Heart left ventricle (tissue), 16 donors: ENCODE measurements around the gene ARHGEF10L. TPM values are rescaled to one million over a fixed set of nuclear protein-coding genes. Genes with fewer than 3 reads are reported as not detected.
A peak's percentile ranks its signal among the peaks of the same experiment; 100 is the strongest.

ENCODE experiments used
- ATAC-seq, 4 donors: fragments of 200-7000 bp; cut with Tn5 transposase; one replicate each; pipeline ENCODE4 v1.9.1; 2020 to 2022; ENCODE audit warnings: moderate library complexity in 4 of 4, mild to moderate bottlenecking in 3 of 4, moderate number of reproducible peaks in 1 of 4
- DNase-seq, 5 donors: peaks; one replicate each; pipeline ENCODE4 v3.0.0-alpha.2; 2020
- H3K27ac ChIP-seq, 12 donors: fragments of 200-600 bp; sonication (generic) in 4 of 12; one replicate each; pipeline versions ENCODE4 v1.5.0 to v1.8.0; 2016 to 2022; ENCODE audit warnings: mild to moderate bottlenecking in 2 of 12
- H3K27me3 ChIP-seq, 9 donors: fragments of 200-600 bp; sonication (generic) in 2 of 9; one replicate each; pipeline versions ENCODE4 v1.5.1 to v1.8.0; 2016 to 2022; ENCODE audit warnings: mild to moderate bottlenecking in 3 of 9
- H3K36me3 ChIP-seq, 9 donors: fragments of 200-600 bp; sonication (generic) in 2 of 9; one replicate each; pipeline versions ENCODE4 v1.5.0 to v1.8.0; 2018 to 2022; ENCODE audit warnings: mild to moderate bottlenecking in 2 of 9
- H3K4me1 ChIP-seq, 12 donors: fragments of 200-600 bp; sonication (generic) in 4 of 12; one replicate each; pipeline versions ENCODE4 v1.5.0 to v1.8.0; 2016 to 2022; ENCODE audit warnings: mild to moderate bottlenecking in 3 of 12
- H3K4me3 ChIP-seq, 12 donors: fragments of 200-600 bp; sonication (generic) in 4 of 12; one replicate each; pipeline versions ENCODE4 v1.5.0 to v1.8.0; 2017 to 2022; ENCODE audit warnings: mild to moderate bottlenecking in 9 of 12, moderate library complexity in 4 of 12
- H3K9me3 ChIP-seq, 12 donors: fragments of 200-600 bp; sonication (generic) in 4 of 12; one replicate each; pipeline versions ENCODE4 v1.5.0 to v1.8.0; 2016 to 2022; ENCODE audit warnings: mild to moderate bottlenecking in 1 of 12
- POLR2A ChIP-seq, 2 donors: fragments of 450-650 bp; IDR thresholded peaks; one replicate each; pipeline ENCODE4 v1.6.1; 2017; ENCODE audit warnings: antibody characterized with exemption in 2 of 2, mild to moderate bottlenecking in 2 of 2, moderate library complexity in 2 of 2
- WGBS, 4 donors: extraction: QIAGEN DNeasy Blood & Tissue Kit in 2 of 4; methylation state at CpG; one replicate each; pipeline versions ENCODE4 v1.1.5 to v1.1.7; 2013 to 2018; 5-methylcytosine and 5-hydroxymethylcytosine counted together
- intact Hi-C, 10 donors: fragments of 100-400 bp; cut with DNase I; formaldehyde crosslinking; loops; one replicate each; pipeline versions ENCODE4 v1.11.1 to v1.14.2; 2022
- polyA plus RNA-seq, 2 donors: library from polyadenylated mRNA; stranded (reverse); fragments of 200-250 nt; gene quantifications; one replicate each; pipeline ENCODE4 v1.2.3, GENCODE V29; 2013
- total RNA-seq, 9 donors: library from RNA; depleted of rRNA in 2 of 9; stranded (reverse); fragments of >200 nt in 2 of 9; fragmentation: NEBNext Ultra II Directional in 3 of 9; extraction: Animal tissue kit (Norgen Biotek cat#: 25700) in 3 of 9; gene quantifications; one replicate each; pipeline versions ENCODE4 v1.1.0 to v1.2.4, GENCODE V29; 2016 to 2023
- TF ChIP-seq, protein P1 (sequence below), 12 donors: fragments of 200-600 bp; sonication (generic) in 4 of 12; IDR thresholded peaks; one replicate each; pipeline versions ENCODE4 v1.5.0 to v1.8.0; 2018 to 2022; ENCODE audit warnings: antibody characterized with exemption in 12 of 12, mild to moderate bottlenecking in 5 of 12
- donor health status: ischemic (EF 13 %, LVEDD 7.1; RV severe dilation, severe dysfunction).
- donor health status: healthy with polysubstance abuse.
- donor health status: DM: no; HTN: yes; CAD: no.
- donor health status: DM: no; HTN: no; CAD: no.
- donor health status: ischemic (EF 25% LVEDD 6.9; RV normal size, moderate dysfunction).
- donor health status: ischemic (EF 25% LVEDD 5.7; RV mildly dilated, moderate dysfunction).
- donor health status: healthy.
- donor health status: DM: yes; HTN: yes; CAD: no.
- donor health status: ischemic (EF 35%, LVEDD 5.7; RV mildly dilated, moderate dysfunction).
- donor health status: nonischemic (EF 11% LVEDD 7.7; RV severe dilation, severe dysfunction).
- donor health status: DM: yes; HTN: yes; CAD: no.
- donor health status: PGD.
- donor health status: ischemic (EF 29% LVEDD 5.4; RV normal size, mild dysfunction).
- donor health status: nonischemic (EF 23%, LVEDD 6.1; RV moderate dilation, normal function).

The ARHGEF10L gene
- total and polyA plus RNA-seq, 11 donors: 44.6 to 72.8 (median 57.9) TPM

DNA sequence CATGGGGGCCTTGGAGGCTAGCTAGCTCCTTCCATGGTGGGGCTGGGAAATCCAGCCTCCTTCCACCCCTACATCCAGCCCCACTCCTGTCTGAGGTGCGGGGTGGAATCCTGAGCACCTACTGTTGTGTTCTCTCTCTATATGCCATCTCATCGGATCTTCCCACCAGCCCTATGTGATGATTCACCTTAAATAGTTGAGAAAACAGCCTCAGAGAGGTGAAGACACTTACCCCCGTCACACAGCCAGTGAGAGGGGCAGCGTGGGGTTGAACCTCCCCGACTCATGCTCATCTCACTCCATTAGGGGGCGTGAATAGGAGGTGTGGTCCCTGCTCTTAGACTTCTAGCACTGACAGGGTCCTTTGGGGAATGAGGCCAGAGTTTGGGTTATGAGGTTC lies 184.7 kb downstream of the ARHGEF10L start:
- no peak for DNase-seq
- no peak for ATAC-seq
- 77 to 87% (median 82%) methylated on average over 6 of the region's 6 CpGs for WGBS, 4 donors
- no peak overlapping the region for H3K4me3 ChIP-seq
- TF ChIP-seq POLR2A (IDR thresholded peaks at IDR 0.05): no peak
- TF ChIP-seq, protein P1, sequence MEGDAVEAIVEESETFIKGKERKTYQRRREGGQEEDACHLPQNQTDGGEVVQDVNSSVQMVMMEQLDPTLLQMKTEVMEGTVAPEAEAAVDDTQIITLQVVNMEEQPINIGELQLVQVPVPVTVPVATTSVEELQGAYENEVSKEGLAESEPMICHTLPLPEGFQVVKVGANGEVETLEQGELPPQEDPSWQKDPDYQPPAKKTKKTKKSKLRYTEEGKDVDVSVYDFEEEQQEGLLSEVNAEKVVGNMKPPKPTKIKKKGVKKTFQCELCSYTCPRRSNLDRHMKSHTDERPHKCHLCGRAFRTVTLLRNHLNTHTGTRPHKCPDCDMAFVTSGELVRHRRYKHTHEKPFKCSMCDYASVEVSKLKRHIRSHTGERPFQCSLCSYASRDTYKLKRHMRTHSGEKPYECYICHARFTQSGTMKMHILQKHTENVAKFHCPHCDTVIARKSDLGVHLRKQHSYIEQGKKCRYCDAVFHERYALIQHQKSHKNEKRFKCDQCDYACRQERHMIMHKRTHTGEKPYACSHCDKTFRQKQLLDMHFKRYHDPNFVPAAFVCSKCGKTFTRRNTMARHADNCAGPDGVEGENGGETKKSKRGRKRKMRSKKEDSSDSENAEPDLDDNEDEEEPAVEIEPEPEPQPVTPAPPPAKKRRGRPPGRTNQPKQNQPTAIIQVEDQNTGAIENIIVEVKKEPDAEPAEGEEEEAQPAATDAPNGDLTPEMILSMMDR (IDR thresholded peaks at IDR 0.05): no peak
- H3K27ac ChIP-seq: no peak overlapping the region
- no peaks in the 10 kb centered on the region for H3K4me1 ChIP-seq
- H3K27me3 ChIP-seq: peaks cover 0 to 15% (median 0%) of the 10 kb centered on the region in 9 donors
- H3K9me3 ChIP-seq: no peaks in the 10 kb centered on the region
- no peaks in the 10 kb centered on the region for H3K36me3 ChIP-seq
- intact Hi-C loops: no loop called here

DNA sequence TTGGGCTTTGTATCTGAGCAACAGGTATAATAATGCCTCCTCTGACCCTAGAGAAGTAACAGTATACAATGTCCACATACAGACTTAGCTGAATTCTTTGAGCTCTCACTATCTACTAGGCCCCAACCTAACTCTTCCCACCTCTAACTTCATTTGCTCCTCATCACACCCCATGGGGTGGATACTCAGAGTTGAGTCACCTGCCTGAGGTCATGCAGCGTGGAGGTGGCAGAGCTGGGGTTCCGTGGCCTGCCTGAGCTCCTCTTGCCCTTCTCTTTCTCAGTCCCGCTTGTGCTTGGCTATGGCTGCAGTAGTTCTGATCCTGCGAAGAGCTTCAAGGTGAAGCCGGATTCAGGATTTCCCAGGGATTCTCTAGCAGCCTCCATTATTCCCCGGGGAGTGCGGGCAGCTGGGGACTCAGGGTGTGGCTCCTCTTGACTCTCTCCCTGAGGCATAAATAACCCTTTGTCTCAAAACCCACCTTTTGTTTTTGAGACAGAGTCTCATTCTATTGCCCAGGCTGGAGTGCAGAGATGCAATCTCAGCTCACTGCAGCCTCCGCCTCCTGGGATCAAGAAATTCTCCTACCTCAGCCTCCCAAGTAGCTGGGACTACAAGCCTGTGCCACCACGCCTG lies 185.7 kb downstream of the ARHGEF10L start:
- 86 to 90% (median 88%) methylated on average over 9 of the region's 9 CpGs for WGBS, 4 donors
- intact Hi-C loops: no loop called here
- Histone ChIP-seq H3K4me3 (no peak overlapping the region), H3K9me3 (no peaks in the 10 kb centered on the region), H3K4me1 (no peaks in the 10 kb centered on the region), H3K27ac (no peak overlapping the region), H3K36me3 (no peaks in the 10 kb centered on the region), H3K27me3 (peaks cover 0 to 16% (median 0%) of the 10 kb centered on the region in 9 donors)
- TF ChIP-seq, protein P1 (IDR thresholded peaks at IDR 0.05): no peak
- DNase-seq: peak in 1 of 5 donors; percentile 3
- ATAC-seq: no peak

DNA sequence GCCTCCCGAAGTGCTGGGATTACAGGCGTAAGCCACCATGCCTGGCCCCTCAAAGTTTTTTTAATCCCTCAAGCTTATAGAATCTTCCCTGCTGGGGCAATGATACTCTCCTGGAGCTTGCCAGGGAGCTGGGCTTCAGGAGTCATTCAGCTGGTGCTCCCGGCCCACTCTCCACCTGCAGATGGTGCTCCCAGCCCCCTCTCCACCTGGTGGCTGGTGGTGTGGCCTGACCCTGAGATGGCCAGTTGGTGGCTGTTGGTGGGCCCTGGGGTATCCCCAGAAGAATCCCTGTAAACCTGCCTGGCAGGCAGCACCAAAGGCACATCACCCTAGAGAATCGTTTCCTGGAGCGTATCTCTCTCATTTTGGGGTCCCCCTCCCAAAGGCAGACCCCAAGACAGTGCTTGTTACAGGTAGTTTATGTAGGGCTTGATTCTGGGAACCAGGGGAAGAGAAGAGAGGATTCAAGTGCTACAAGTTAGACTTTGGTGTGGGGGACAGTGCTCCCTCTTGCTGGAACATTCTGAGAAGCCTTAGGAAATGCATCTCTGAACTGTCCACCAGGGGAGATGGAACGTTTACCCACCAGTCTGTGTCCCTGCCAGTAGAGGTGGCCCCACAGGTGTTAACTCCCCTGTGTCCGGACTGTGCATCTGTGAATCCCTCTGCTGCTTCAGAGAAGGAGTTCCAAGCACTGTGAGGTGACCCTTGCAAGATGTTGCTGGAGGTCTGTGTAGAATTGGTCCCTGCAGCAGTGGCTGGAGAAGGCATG lies 186.5 kb downstream of the ARHGEF10L start:
- no peaks in the 10 kb centered on the region for H3K9me3 ChIP-seq
- no peaks in the 10 kb centered on the region for H3K36me3 ChIP-seq
- intact Hi-C loops: no loop called here
- TF ChIP-seq, protein P1 (IDR thresholded peaks at IDR 0.05): no peak
- TF ChIP-seq POLR2A (IDR thresholded peaks at IDR 0.05): no peak
- ATAC-seq (no peak), DNase-seq (peak in 1 of 5 donors; percentile 45)
- 66 to 72% (median 68%) methylated on average over 7 of the region's 7 CpGs for WGBS, 4 donors
- H3K4me3 ChIP-seq: no peak overlapping the region
- no peaks in the 10 kb centered on the region for H3K4me1 ChIP-seq
- H3K27ac ChIP-seq: no peak overlapping the region
- H3K27me3 ChIP-seq: peaks cover 0 to 17% (median 0%) of the 10 kb centered on the region in 9 donors

DNA sequence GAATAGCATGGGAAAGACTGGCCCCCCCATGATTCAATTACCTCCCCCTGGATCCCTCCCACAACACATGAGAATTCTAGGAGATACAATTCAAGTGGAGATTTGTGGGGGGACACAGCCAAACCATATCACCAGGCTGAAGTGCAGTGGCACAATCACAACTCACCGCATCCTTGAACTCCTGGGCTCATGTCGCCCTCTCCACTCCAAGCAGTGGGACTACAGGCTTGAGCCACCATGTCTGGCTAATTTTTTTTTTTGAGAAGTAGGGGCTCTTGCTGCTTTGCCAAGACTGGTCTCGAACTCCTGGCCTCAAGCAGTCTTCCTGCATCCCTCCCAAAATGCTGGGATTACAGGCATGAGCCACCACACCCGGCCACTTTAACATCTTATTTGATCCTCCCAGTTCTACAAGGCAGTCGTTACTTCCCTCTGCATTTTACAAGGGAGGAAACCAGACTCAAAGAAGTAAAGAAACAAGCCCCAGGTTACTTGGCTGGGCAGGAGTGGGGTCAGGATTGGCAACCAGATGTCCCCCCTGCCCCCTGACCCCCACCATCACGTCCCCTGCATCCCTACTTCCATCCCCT lies 188.7 kb downstream of the ARHGEF10L start:
- peak in 1 of 5 donors; percentile 27 for DNase-seq
- ATAC-seq: no peak
- H3K27me3 ChIP-seq: peaks cover 0 to 22% (median 0%) of the 10 kb centered on the region in 9 donors
- H3K9me3 ChIP-seq: no peaks in the 10 kb centered on the region
- TF ChIP-seq, protein P1 (IDR thresholded peaks at IDR 0.05): no peak
- no peak for TF ChIP-seq POLR2A (IDR thresholded peaks at IDR 0.05)
- H3K4me1 ChIP-seq: no peaks in the 10 kb centered on the region
- H3K36me3 ChIP-seq: no peaks in the 10 kb centered on the region
- H3K27ac ChIP-seq: no peak overlapping the region
- intact Hi-C loops: no loop called here
- WGBS, 4 donors: 84 to 90% (median 85%) methylated on average over 6 of the region's 6 CpGs
- no peak overlapping the region for H3K4me3 ChIP-seq
